IPS-NIHi7 (cell line): ENCODE measurements around the gene OR10K2.
"Not testable (repeated sequence)": the region's sequence is repeated elsewhere in the genome, so short reads cannot be mapped to it uniquely, and the experiment has no call there.

Experiments
- DNase-seq: peaks from one replicate; pipeline ENCODE4 v3.0.0; 2012; ENCODE audit warnings: mixed read lengths; ENCODE audit errors: extremely low spot score

The OR10K2 gene

GRCh38 chr1:158426137-158426536 lies at the start of gene OR10K2:
Gene OR10K2, minus strand, starts transcription at chr1:158426237. Its CDS starts 5,371 bp downstream, at chr1:158420866.
- no peak for DNase-seq

- no peak for DNase-seq
These were observed 45.9 kb upstream of the OR10K2 start, which contains the start of gene OR10R2 for GRCh38 chr1:158471920-158472319. Gene OR10R2, plus strand, starts transcription at chr1:158472220. Its CDS starts 106 bp downstream, at chr1:158472326.

GRCh38 chr1:158461534-158461933 lies 35.5 kb upstream of the OR10K2 start, which contains the start of gene OR10K1:
Gene OR10K1, plus strand, starts transcription at chr1:158461834. Its CDS starts 3,728 bp downstream, at chr1:158465562.
- no peak for DNase-seq

- no peak for DNase-seq
These were observed 32.2 kb upstream of the OR10K2 start for GRCh38 chr1:158458263-158458662.

GRCh38 chr1:158457246-158457645 lies 31.2 kb upstream of the OR10K2 start:
- DNase-seq = no peak

GRCh38 chr1:158454537-158454936 lies 28.5 kb upstream of the OR10K2 start:
- DNase-seq = no peak

GRCh38 chr1:158445376-158445775 lies 19.3 kb upstream of the OR10K2 start:
- no peak for DNase-seq

- no peak for DNase-seq
These were observed 8.7 kb upstream of the OR10K2 start for GRCh38 chr1:158434741-158435140.

GRCh38 chr1:158430163-158430562 lies 4.1 kb upstream of the OR10K2 start:
- not testable (repeated sequence) for DNase-seq

- no peak for DNase-seq
These were observed 1.0 kb downstream of the OR10K2 start for GRCh38 chr1:158425027-158425426.

GRCh38 chr1:158422212-158422611 lies 3.8 kb downstream of the OR10K2 start:
- DNase-seq = no peak

GRCh38 chr1:158417586-158417985 lies 8.5 kb downstream of the OR10K2 start:
- no peak for DNase-seq

GRCh38 chr1:158414651-158415345 lies 11.2 kb downstream of the OR10K2 start:
- DNase-seq = no peak

- no peak for DNase-seq
These were observed 18.9 kb downstream of the OR10K2 start for GRCh38 chr1:158407092-158407491.

GRCh38 chr1:158400871-158401270 lies 25.2 kb downstream of the OR10K2 start:
- no peak for DNase-seq

- no peak for DNase-seq
These were observed 27.1 kb downstream of the OR10K2 start, which contains the start of gene OR10T2 for GRCh38 chr1:158398818-158399514. Gene OR10T2, minus strand, starts transcription at chr1:158399466. Its CDS starts 0 bp downstream, at chr1:158399466.

GRCh38 chr1:158396646-158397045 lies 29.4 kb downstream of the OR10K2 start:
- DNase-seq = no peak

GRCh38 chr1:158393476-158393875 lies 32.6 kb downstream of the OR10K2 start:
- DNase-seq = no peak

GRCh38 chr1:158391099-158391498 lies 34.9 kb downstream of the OR10K2 start:
- no peak for DNase-seq

- DNase-seq = no peak
These were observed 35.7 kb downstream of the OR10K2 start for GRCh38 chr1:158390331-158390730.

- DNase-seq = no peak
These were observed 51.2 kb downstream of the OR10K2 start for GRCh38 chr1:158374860-158375259.

- DNase-seq = not testable (repeated sequence)
These were observed 51.9 kb downstream of the OR10K2 start for GRCh38 chr1:158374101-158374500.
